Lower leg skin (tissue), 4 donors: ENCODE data around the gene C22orf23. TPM values are rescaled to one million over a fixed set of nuclear protein-coding genes. Genes with fewer than 3 reads are reported as not detected.

Experiments
- DNase-seq, 2 donors: peaks; one replicate each; pipeline ENCODE4 v3.0.0-alpha.2; 2019; ENCODE audit warnings: low spot score in 2 of 2
- H3K4me3 ChIP-seq: fragments of 200-600 bp; sonication (generic); 2 replicates; pipeline ENCODE4 v1.5.1; 2017; ENCODE audit warnings: mild to moderate bottlenecking, low read depth; ENCODE audit not compliant: poor library complexity, severe bottlenecking
- POLR2A ChIP-seq, 2 donors: fragments of 450-650 bp; IDR thresholded peaks; one replicate each; pipeline ENCODE4 v1.6.1; 2016 to 2017; ENCODE audit warnings: antibody characterized with exemption in 2 of 2, mild to moderate bottlenecking in 1 of 2, moderate library complexity in 1 of 2
- WGBS, 2 donors: methylation state at CpG; one replicate each; pipeline ENCODE4 v1.1.5; 2018; 5-methylcytosine and 5-hydroxymethylcytosine counted together
- intact Hi-C: fragments of 100-400 bp; cut with DNase I; formaldehyde crosslinking; loops from one replicate; pipeline ENCODE4 v1.15.0; 2023; ENCODE audit warnings: low total_unique reads
- total RNA-seq, 4 donors: library from RNA; depleted of rRNA; stranded (reverse); fragments of >200 nt; gene quantifications; one replicate each; pipeline ENCODE4 v1.1.0, GENCODE V29; 2016
- TF ChIP-seq, protein P1 (sequence below), 3 donors: fragments of 450-650 bp; IDR thresholded peaks; one replicate each; pipeline ENCODE4 v1.5.1; 2016; ENCODE audit warnings: antibody characterized with exemption in 3 of 3, mild to moderate bottlenecking in 3 of 3, moderate library complexity in 2 of 3

The C22orf23 gene
- total RNA-seq, 4 donors from 2014 or later: not detected

DNA sequence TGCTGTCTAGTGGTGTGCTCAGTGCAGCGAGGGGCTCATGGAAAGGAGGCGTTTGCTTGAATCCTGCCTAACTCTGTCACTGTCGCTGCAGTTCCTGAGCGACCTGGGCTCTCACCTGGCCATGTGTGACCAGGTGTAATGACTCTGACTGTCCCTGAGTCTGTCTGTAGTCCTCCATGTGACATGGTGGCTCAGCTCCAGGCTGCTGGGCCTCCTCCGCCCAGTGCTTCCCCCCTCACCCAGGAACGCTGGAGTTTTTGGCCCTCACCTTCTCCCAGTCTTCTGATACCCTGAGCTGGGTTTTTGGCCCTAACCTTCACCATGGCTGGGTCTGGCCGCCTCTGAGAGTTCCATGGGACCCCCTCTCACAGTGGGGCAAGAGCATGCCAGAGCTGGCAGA, 27.0 kb downstream of the C22orf23 start:
- WGBS, 2 donors: 90 to 96% methylated on average over 7 of the region's 7 CpGs
- TF ChIP-seq POLR2A (IDR thresholded peaks at IDR 0.05): no peak
- TF ChIP-seq, protein P1, sequence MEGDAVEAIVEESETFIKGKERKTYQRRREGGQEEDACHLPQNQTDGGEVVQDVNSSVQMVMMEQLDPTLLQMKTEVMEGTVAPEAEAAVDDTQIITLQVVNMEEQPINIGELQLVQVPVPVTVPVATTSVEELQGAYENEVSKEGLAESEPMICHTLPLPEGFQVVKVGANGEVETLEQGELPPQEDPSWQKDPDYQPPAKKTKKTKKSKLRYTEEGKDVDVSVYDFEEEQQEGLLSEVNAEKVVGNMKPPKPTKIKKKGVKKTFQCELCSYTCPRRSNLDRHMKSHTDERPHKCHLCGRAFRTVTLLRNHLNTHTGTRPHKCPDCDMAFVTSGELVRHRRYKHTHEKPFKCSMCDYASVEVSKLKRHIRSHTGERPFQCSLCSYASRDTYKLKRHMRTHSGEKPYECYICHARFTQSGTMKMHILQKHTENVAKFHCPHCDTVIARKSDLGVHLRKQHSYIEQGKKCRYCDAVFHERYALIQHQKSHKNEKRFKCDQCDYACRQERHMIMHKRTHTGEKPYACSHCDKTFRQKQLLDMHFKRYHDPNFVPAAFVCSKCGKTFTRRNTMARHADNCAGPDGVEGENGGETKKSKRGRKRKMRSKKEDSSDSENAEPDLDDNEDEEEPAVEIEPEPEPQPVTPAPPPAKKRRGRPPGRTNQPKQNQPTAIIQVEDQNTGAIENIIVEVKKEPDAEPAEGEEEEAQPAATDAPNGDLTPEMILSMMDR (IDR thresholded peaks at IDR 0.05): no peak
- intact Hi-C loops: no loop called here
- DNase-seq: no peak
- H3K4me3 ChIP-seq: no peak overlapping the region

DNA sequence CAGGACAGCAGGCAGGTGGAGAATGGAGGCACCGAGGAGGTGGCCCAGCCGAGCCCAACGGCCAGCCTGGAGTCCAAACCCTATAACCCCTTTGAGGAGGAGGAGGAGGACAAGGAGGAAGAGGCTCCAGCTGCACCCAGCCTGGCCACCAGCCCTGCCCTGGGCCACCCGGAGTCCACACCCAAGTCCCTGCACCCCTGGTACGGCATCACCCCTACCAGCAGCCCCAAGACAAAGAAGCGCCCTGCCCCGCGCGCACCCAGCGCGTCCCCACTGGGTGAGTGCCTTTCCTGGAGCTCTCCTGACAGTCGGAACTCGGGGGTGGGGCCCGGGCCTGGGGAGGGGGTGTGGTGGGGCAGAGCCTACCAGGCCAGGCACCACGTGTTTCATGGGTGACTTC, 27.6 kb downstream of the C22orf23 start:
- intact Hi-C loops: no loop called here
- no peak overlapping the region for H3K4me3 ChIP-seq
- no peak for DNase-seq
- TF ChIP-seq, protein P1 (IDR thresholded peaks at IDR 0.05): no peak
- TF ChIP-seq POLR2A (IDR thresholded peaks at IDR 0.05): no peak
- WGBS, 2 donors: 76 to 82% methylated on average over 15 of the region's 15 CpGs

DNA sequence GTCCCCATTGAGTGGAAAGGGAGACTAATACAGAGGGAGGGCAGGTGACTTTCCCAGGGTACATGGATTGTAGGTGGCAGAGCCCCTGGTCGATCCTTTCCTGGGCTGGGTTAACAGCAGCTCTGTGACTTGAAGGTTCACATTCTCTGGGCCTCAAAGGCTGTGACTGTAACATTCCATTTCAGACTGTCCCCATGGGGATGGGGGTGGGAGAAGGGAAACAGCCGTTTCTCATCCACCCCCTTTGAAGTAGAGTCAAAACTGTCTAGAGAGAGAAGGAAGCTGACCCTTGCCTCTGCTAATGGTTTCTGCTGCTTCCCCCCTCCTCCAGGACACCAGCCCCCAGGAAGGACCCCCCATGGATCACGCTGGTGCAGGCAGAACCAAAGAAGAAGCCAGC, 28.1 kb downstream of the C22orf23 start:
- H3K4me3 ChIP-seq: no peak overlapping the region
- no peak for DNase-seq
- TF ChIP-seq POLR2A (IDR thresholded peaks at IDR 0.05): no peak
- TF ChIP-seq, protein P1 (IDR thresholded peaks at IDR 0.05): no peak
- intact Hi-C loops: no loop called here
- WGBS, 2 donors: 60 to 74% methylated on average over 3 of the region's 3 CpGs

DNA sequence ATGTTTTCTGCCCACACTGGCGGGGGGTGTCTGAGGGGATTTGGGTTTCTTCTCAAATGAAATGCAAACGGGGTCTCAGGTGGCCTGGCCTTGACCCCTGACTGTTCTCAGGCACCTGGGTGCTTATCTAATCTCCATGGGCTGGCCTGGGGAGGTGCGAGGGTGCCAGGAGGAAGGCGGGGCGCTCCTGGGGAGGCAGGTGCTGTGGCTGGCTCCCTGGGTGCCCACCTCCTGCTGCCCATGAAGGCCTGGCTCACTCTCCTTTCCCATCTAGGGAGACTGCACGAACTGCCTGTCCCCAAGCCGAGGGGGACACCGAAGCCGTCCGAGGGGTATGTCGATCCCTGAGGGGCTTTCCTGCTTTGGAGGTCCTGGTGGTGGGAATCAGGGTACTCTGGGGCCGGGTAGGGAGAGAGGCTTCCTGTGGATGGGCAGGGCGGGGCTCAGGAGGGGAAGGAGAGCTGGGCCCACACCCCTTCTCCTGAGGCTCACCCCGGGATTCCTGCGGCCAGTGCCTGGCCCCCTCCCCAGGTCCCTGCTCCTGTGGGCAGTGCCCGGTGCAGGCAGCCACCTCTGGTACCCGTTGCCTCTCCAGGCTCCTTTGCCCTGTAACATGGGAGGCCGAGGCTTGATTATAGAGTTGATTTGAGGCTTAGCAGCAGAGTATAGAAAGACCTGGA, 28.9 kb downstream of the C22orf23 start:
- intact Hi-C loops: no loop called here
- TF ChIP-seq, protein P1 (IDR thresholded peaks at IDR 0.05): no peak
- no peak for TF ChIP-seq POLR2A (IDR thresholded peaks at IDR 0.05)
- WGBS, 2 donors: 84 to 89% methylated on average over 17 to 18 of the region's 18 CpGs
- no peak for DNase-seq
- H3K4me3 ChIP-seq: no peak overlapping the region

DNA sequence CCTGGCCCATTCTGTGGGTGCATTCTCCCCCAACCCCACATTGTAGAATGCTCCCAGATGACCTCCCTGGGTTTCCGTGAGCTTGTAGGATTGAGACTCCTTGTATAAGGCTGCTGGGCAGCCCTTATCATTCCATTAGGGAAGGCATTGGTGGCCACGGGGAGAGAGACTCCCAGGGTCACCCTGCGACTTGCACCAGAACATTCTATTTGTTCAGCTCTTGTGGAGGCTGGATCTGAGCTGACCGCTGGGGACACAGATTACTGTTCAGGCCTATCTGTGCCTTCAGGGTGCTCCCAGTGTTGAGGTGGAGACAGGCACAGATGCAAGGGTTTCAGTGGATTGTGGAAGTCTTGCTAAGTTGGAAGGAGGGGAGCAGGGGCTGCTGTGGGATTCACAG, 29.5 kb downstream of the C22orf23 start:
- no peak overlapping the region for H3K4me3 ChIP-seq
- TF ChIP-seq POLR2A (IDR thresholded peaks at IDR 0.05): no peak
- TF ChIP-seq, protein P1 (IDR thresholded peaks at IDR 0.05): no peak
- 92 to 96% methylated on average over 4 of the region's 4 CpGs for WGBS, 2 donors
- intact Hi-C loops: no loop called here
- DNase-seq: no peak

DNA sequence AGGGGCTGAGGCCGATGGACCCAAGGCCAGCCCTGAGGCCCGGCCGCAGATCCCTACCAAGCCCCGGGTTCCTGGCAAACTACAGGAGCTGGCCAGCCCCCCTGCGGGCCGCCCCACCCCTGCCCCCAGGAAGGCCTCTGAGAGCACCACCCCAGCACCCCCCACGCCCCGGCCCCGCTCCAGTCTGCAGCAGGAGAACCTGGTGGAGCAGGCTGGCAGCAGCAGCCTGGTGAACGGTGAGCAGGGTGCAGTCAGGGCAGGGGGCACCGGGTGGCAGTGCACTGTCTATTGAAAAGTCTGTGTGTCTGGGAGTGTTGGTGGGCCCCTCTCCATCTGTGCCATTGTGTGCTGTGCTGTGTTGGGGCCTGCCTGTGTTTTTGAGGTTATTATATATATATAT, 31.2 kb downstream of the C22orf23 start:
- TF ChIP-seq, protein P1 (IDR thresholded peaks at IDR 0.05): no peak
- TF ChIP-seq POLR2A (IDR thresholded peaks at IDR 0.05): no peak
- WGBS, 2 donors: 63 to 85% methylated on average over 4 to 11 of the region's 11 CpGs
- DNase-seq: no peak
- intact Hi-C loops: no loop called here
- H3K4me3 ChIP-seq: no peak overlapping the region
